IMR-90 (cell line): ENCODE data around the gene SPTB. TPM values are rescaled to one million over a fixed set of nuclear protein-coding genes. Genes with fewer than 3 reads are reported as not detected.

Experiments used
- ATAC-seq: fragments of 200-7000 bp; cut with Tn5 transposase; 2 replicates; pipeline ENCODE4 v1.9.1; 2020; ENCODE audit warnings: low read depth, mild to moderate bottlenecking, moderate library complexity
- BruUV-seq: library from RNA; stranded (reverse); fragments of 400-500 nt; replicated peaks from 2 replicates; lab custom pipeline; 2021; lab: Mats Ljungman, UMichigan
- CTCF ChIA-PET: fragments of 300-600 bp; formaldehyde crosslinking; extraction: SDS; loops from one replicate; lab custom pipeline; 2021; ENCODE audit warnings: antibody characterized with exemption; lab: Yijun Ruan, JAX
- POLR2A ChIA-PET: fragments of 300-600 bp; sonication (Branson Sonifier 250); formaldehyde crosslinking; loops from one replicate; lab custom pipeline; 2022; ENCODE audit warnings: antibody characterized with exemption; ENCODE audit not compliant: unreplicated experiment; lab: Charles Lee
- DNase-seq: peaks from one replicate; pipeline ENCODE4 v3.0.0; 2013
- H2AFZ ChIP-seq: replicated peaks from 2 replicates; pipeline ENCODE3; 2013; ENCODE audit warnings: low read length, mild to moderate bottlenecking; ENCODE audit not compliant: poor library complexity
- H2AK5ac ChIP-seq: 2 replicates; pipeline ENCODE4 v1.6.1; 2013; ENCODE audit warnings: low read depth, low read length, inconsistent platforms
- H2AK9ac ChIP-seq: replicated peaks from 2 replicates; pipeline ENCODE3; 2013; ENCODE audit warnings: mild to moderate bottlenecking, low read depth, low read length, moderate library complexity; ENCODE audit not compliant: poor library complexity
- H2BK120ac ChIP-seq: 2 replicates; pipeline ENCODE4 v1.6.1; 2013; ENCODE audit warnings: low read depth, low read length, inconsistent platforms
- H2BK15ac ChIP-seq: 3 replicates; pipeline ENCODE4 v1.6.1; 2013; ENCODE audit warnings: low read depth, low read length, inconsistent platforms
- H2BK20ac ChIP-seq: 2 replicates; pipeline ENCODE4 v1.6.1; 2013; ENCODE audit warnings: low read depth, mild to moderate bottlenecking, inconsistent platforms, low read length, moderate library complexity
- H2BK5ac ChIP-seq: 2 replicates; pipeline ENCODE4 v1.6.1; 2013; ENCODE audit warnings: mild to moderate bottlenecking, low read depth, low read length, inconsistent platforms; ENCODE audit not compliant: poor library complexity, severe bottlenecking
- H3K14ac ChIP-seq: replicated peaks from 2 replicates; pipeline ENCODE4 v1.6.1; 2013; ENCODE audit warnings: low read depth, low read length, inconsistent platforms
- H3K18ac ChIP-seq: 2 replicates; pipeline ENCODE4 v1.6.1; 2013; ENCODE audit warnings: low read depth, low read length, control low read depth
- H3K23ac ChIP-seq: 2 replicates; pipeline ENCODE4 v1.6.1; 2013; ENCODE audit warnings: low read depth, low read length, inconsistent platforms
- H3K27ac ChIP-seq: 2 replicates; pipeline ENCODE4 v1.5.1; 2013; ENCODE audit warnings: mild to moderate bottlenecking, control low read depth, low read length; ENCODE audit not compliant: insufficient read depth
- H3K27me3 ChIP-seq: 2 replicates; pipeline ENCODE4 v1.6.1; 2013; ENCODE audit warnings: low read length; ENCODE audit not compliant: control insufficient read depth, insufficient read depth
- H3K36me3 ChIP-seq: 2 replicates; pipeline ENCODE4 v1.6.1; 2013; ENCODE audit warnings: low read length, mixed read lengths; ENCODE audit not compliant: control insufficient read depth, insufficient read depth
- H3K4ac ChIP-seq: 2 replicates; pipeline ENCODE4 v1.6.1; 2013; ENCODE audit warnings: low read depth, low read length, inconsistent platforms
- H3K4me1 ChIP-seq: 2 replicates; pipeline ENCODE4 v1.6.1; 2013; ENCODE audit warnings: low read length, mixed read lengths; ENCODE audit not compliant: control insufficient read depth, insufficient read depth
- H3K4me2 ChIP-seq: 2 replicates; pipeline ENCODE4 v1.6.1; 2013; ENCODE audit warnings: low read depth, mild to moderate bottlenecking, control low read depth, low read length, moderate library complexity
- H3K4me3 ChIP-seq: 2 replicates; pipeline ENCODE4 v1.5.1; 2013; ENCODE audit warnings: low read depth, mild to moderate bottlenecking, control low read depth, low read length, moderate library complexity; ENCODE audit not compliant: insufficient read depth
- H3K56ac ChIP-seq: 2 replicates; pipeline ENCODE4 v1.6.1; 2013; ENCODE audit warnings: low read length, inconsistent platforms; ENCODE audit not compliant: insufficient read depth; ENCODE audit errors: extremely low read depth
- H3K79me1 ChIP-seq, 2 experiments: 2 replicates each; pipeline ENCODE4 v1.6.1; 2013; ENCODE audit warnings: low read length in 2 of 2, inconsistent platforms in 1 of 2, low read depth in 1 of 2
- H3K9ac ChIP-seq: 2 replicates; pipeline ENCODE4 v1.6.1; 2013; ENCODE audit warnings: low read depth, low read length, control low read depth
- H3K9me1 ChIP-seq: 2 replicates; pipeline ENCODE4 v1.6.1; 2013; ENCODE audit warnings: low read length, inconsistent platforms; ENCODE audit not compliant: insufficient read depth
- H3K9me3 ChIP-seq: 2 replicates; pipeline ENCODE4 v1.6.1; 2013; ENCODE audit warnings: low read length; ENCODE audit not compliant: control insufficient read depth, insufficient read depth
- H4K20me1 ChIP-seq: 2 replicates; pipeline ENCODE4 v1.6.1; 2013; ENCODE audit warnings: low read length, inconsistent platforms; ENCODE audit not compliant: insufficient read depth
- H4K5ac ChIP-seq: 2 replicates; pipeline ENCODE4 v1.6.1; 2013; ENCODE audit warnings: mild to moderate bottlenecking, low read depth, low read length, control low read depth
- H4K8ac ChIP-seq, 2 experiments: 2 replicates each; pipeline ENCODE4 v1.6.1; 2013; ENCODE audit warnings: low read depth in 2 of 2, low read length in 2 of 2, control low read depth in 1 of 2, inconsistent platforms in 1 of 2
- H4K91ac ChIP-seq: 2 replicates; pipeline ENCODE4 v1.6.1; 2013; ENCODE audit warnings: low read depth, low read length, inconsistent platforms; ENCODE audit not compliant: insufficient read depth
- BHLHE40 ChIP-seq: fragments of 150-350 bp; IDR thresholded peaks from 2 replicates; pipeline ENCODE4 v1.6.1; 2016; ENCODE audit warnings: mild to moderate bottlenecking, low read depth, low read length
- CEBPB ChIP-seq: IDR thresholded peaks from 2 replicates; pipeline ENCODE4 v1.6.1; 2012; ENCODE audit warnings: low read depth, low read length, improper control_type of control experiment
- CHD1 ChIP-seq: IDR thresholded peaks from 2 replicates; pipeline ENCODE4 v1.6.1; 2012; ENCODE audit warnings: low read depth, low read length, improper control_type of control experiment
- FOS ChIP-seq: fragments of 150-350 bp; IDR thresholded peaks from 2 replicates; pipeline ENCODE4 v1.6.1; 2016; ENCODE audit warnings: low read depth, low read length
- MAFK ChIP-seq: IDR thresholded peaks from 2 replicates; pipeline ENCODE4 v1.6.1; 2012; ENCODE audit warnings: low read depth, low read length, improper control_type of control experiment
- MAZ ChIP-seq: IDR thresholded peaks from 2 replicates; pipeline ENCODE4 v1.6.1; 2012; ENCODE audit warnings: low read depth, mild to moderate bottlenecking, low read length, improper control_type of control experiment, moderate library complexity, borderline replicate concordance
- MXI1 ChIP-seq: IDR thresholded peaks from 2 replicates; pipeline ENCODE4 v1.6.1; 2012; ENCODE audit warnings: low read depth, mild to moderate bottlenecking, low read length, moderate library complexity, borderline replicate concordance
- NFE2L2 ChIP-seq: fragments of 150-350 bp; IDR thresholded peaks from 2 replicates; pipeline ENCODE4 v1.6.1; 2016; ENCODE audit warnings: low read depth, mild to moderate bottlenecking, low read length
- RAD21 ChIP-seq: IDR thresholded peaks from 2 replicates; pipeline ENCODE4 v1.6.1; 2012; ENCODE audit warnings: low read length, improper control_type of control experiment
- RCOR1 ChIP-seq: IDR thresholded peaks from 2 replicates; pipeline ENCODE4 v1.6.1; 2012; ENCODE audit warnings: mild to moderate bottlenecking, low read length, improper control_type of control experiment; ENCODE audit not compliant: insufficient replicate concordance
- RFX5 ChIP-seq: IDR thresholded peaks from 2 replicates; pipeline ENCODE4 v1.8.0; 2012; ENCODE audit warnings: low read depth, mild to moderate bottlenecking, low read length, moderate library complexity
- SMC3 ChIP-seq: fragments of 150-350 bp; IDR thresholded peaks from 2 replicates; pipeline ENCODE4 v1.6.1; 2016; ENCODE audit warnings: low read depth, mild to moderate bottlenecking, antibody characterized with exemption, low read length, moderate library complexity
- WGBS, 2 experiments: methylation state at CpG; one replicate each; pipeline versions ENCODE4 v1.1.5 to v1.1.7; 2013; ENCODE audit warnings: missing lambda C conversion rate in 2 of 2; ENCODE audit not compliant: insufficient read length in 1 of 2; ENCODE audit errors: extremely low coverage in 2 of 2; 5-methylcytosine and 5-hydroxymethylcytosine counted together
- dilution Hi-C: fragments of 300-500 bp; cut with HindIII; formaldehyde crosslinking; loops from one replicate; pipeline ENCODE4 v1.14.3; 2018; ENCODE audit warnings: low sequenced_read_pairs; ENCODE audit not compliant: unreplicated experiment
- in situ Hi-C: fragments of 300-500 bp; cut with MboI; formaldehyde crosslinking; loops from 3 replicates; pipeline ENCODE4 v1.14.3; 2019; ENCODE audit warnings: low sequenced_read_pairs, inconsistent platforms, mixed read lengths
- intact Hi-C: fragments of 100-400 bp; cut with micrococcal nuclease; formaldehyde crosslinking; loops from 2 replicates; pipeline ENCODE4 v1.10.0; 2022
- polyA plus RNA-seq, 3 experiments: library from polyadenylated mRNA; depleted of rRNA; stranded (reverse); fragments of >200 nt; gene quantifications; 2 replicates each; pipeline ENCODE4 v1.2.3, GENCODE V29; 2012; ENCODE audit warnings: low replicate concordance in 1 of 3
- total RNA-seq: library from RNA; depleted of rRNA; stranded (reverse); fragments of >200 nt; gene quantifications from 2 replicates; pipeline ENCODE4 v1.2.3, GENCODE V29; 2012
- TF ChIP-seq, protein P1 (sequence below): conservative IDR thresholded peaks from 2 replicates; pipeline ENCODE4 v1.5.1; 2012; ENCODE audit warnings: mild to moderate bottlenecking, low read depth, low read length, improper control_type of control experiment
- TF ChIP-seq, protein P2 (sequence below): fragments of 150-350 bp; IDR thresholded peaks from 2 replicates; pipeline ENCODE4 v1.6.1; 2016; ENCODE audit warnings: low read depth, mild to moderate bottlenecking, low read length, moderate library complexity, borderline replicate concordance

SPTB gene
- total and polyA plus RNA-seq, 2 of the 4 experiments (the other 2 are of a cell fraction), result under 0.01 to 0.07 TPM

DNA sequence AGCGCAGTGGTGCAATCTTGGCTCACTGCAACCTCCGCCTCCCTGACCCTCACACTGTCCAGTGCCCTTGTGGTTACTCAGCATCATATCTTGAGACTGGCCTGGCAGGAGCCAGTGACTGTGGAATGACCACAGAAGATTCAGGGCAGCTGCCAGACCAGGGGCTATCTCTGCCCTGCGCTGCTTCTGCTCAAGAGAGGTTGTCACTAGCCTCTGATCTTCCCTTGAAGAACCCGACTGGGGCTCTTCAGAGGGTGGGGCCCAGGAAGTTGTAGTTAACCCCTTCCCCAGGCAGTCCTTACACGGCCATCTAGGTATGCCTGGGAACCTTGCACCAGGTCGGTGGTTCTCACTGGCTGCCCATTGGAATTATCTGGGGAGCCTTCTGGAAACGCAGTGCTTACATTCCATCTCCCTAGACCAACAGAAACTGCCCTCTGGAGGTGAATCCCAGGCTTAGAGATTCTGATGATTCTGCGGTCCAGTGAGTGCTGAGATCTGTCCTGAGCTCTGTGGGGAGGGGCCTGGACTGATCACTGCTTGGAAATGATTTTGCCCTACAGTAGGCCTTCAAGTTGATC, 134.1 kb downstream of the SPTB start:
- Histone ChIP-seq H3K27ac (no peak overlapping the region), H3K9ac (no peak overlapping the region), H4K5ac (no peak overlapping the region), H3K14ac (no peak overlapping the region), H3K4me2 (no peak overlapping the region), H3K56ac (no peak overlapping the region), H4K20me1 (no peaks in the 10 kb centered on the region), H3K23ac (no peak overlapping the region), H2AFZ (peak overlapping the region; percentile 10), H4K8ac (no peak overlapping the region), H2BK120ac (no peak overlapping the region; the same call in 1 of the 2 replicates), H3K4me3 (no peak overlapping the region), H3K79me1 (no peaks in the 10 kb centered on the region), H3K27me3 (no peaks in the 10 kb centered on the region), H3K36me3 (peaks cover 28% of the 10 kb centered on the region), H2BK20ac (no peak overlapping the region), H2BK15ac (no peak overlapping the region), H2BK5ac (no peak overlapping the region), H3K4ac (no peak overlapping the region; the same call in 1 of the 2 replicates), H2AK9ac (peak overlapping the region; percentile 52), H3K9me1 (peaks cover 4% of the 10 kb centered on the region; the same call in 1 of the 2 replicates), H2AK5ac (peak overlapping the region; percentile 16; the same call in 1 of the 2 replicates), H3K9me3 (peaks cover 2% of the 10 kb centered on the region; the same call in 1 of the 2 replicates), H3K4me1 (peaks cover 14% of the 10 kb centered on the region), H3K18ac (no peak overlapping the region), H4K91ac (no peak overlapping the region)
- intact Hi-C loops (no loop called here), in situ Hi-C loops (no loop called here), dilution Hi-C loops (no loop called here)
- no CpG with 5 or more reads among the region's 8 CpGs for WGBS, 2 experiments
- CTCF ChIA-PET, result no interaction called here
- TF ChIP-seq, protein P1, sequence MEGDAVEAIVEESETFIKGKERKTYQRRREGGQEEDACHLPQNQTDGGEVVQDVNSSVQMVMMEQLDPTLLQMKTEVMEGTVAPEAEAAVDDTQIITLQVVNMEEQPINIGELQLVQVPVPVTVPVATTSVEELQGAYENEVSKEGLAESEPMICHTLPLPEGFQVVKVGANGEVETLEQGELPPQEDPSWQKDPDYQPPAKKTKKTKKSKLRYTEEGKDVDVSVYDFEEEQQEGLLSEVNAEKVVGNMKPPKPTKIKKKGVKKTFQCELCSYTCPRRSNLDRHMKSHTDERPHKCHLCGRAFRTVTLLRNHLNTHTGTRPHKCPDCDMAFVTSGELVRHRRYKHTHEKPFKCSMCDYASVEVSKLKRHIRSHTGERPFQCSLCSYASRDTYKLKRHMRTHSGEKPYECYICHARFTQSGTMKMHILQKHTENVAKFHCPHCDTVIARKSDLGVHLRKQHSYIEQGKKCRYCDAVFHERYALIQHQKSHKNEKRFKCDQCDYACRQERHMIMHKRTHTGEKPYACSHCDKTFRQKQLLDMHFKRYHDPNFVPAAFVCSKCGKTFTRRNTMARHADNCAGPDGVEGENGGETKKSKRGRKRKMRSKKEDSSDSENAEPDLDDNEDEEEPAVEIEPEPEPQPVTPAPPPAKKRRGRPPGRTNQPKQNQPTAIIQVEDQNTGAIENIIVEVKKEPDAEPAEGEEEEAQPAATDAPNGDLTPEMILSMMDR, result peak; percentile 23
- TF ChIP-seq SMC3 (no peak), FOS (no peak), BHLHE40 (no peak), CEBPB (0 out of 2 replicates have a peak, but pooled peaks have one; percentile 41), RAD21 (no peak), MAZ (no peak), NFE2L2 (no peak), MAFK (no peak), RFX5 (no peak), RCOR1 (no peak), MXI1 (no peak), CHD1 (no peak)
- TF ChIP-seq, protein P2, sequence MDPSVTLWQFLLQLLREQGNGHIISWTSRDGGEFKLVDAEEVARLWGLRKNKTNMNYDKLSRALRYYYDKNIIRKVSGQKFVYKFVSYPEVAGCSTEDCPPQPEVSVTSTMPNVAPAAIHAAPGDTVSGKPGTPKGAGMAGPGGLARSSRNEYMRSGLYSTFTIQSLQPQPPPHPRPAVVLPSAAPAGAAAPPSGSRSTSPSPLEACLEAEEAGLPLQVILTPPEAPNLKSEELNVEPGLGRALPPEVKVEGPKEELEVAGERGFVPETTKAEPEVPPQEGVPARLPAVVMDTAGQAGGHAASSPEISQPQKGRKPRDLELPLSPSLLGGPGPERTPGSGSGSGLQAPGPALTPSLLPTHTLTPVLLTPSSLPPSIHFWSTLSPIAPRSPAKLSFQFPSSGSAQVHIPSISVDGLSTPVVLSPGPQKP, result no peak
- DNase-seq (peak; percentile 43), ATAC-seq (peak; percentile 71)
- BruUV-seq, result no TSS peak
- POLR2A ChIA-PET, result interaction anchor here (0.6 kb wide), 1 partner anchor 31 kb away, joined by 3 read pairs; no protein-coding TSS in a partner anchor
